HEK293 (cell line): ENCODE measurements around the gene IKZF1.

Experiments
- SP2 ChIP-seq: fragments of 450-650 bp; formaldehyde crosslinking; IDR thresholded peaks from 2 replicates; pipeline ENCODE4 v1.5.1; 2016; ENCODE audit warnings: missing biosample characterization, missing genetic modification characterization
- ZBTB1 ChIP-seq: fragments of 450-650 bp; formaldehyde crosslinking; IDR thresholded peaks from 2 replicates; pipeline ENCODE4 v1.5.1; 2016; ENCODE audit warnings: missing biosample characterization, missing genetic modification characterization
- ZFP37 ChIP-seq: fragments of 450-650 bp; formaldehyde crosslinking; IDR thresholded peaks from 2 replicates; pipeline ENCODE4 v1.5.1; 2016; ENCODE audit warnings: missing biosample characterization, missing genetic modification characterization
- ZNF175 ChIP-seq: fragments of 450-650 bp; formaldehyde crosslinking; IDR thresholded peaks from 2 replicates; pipeline ENCODE4 v1.5.1; 2016; ENCODE audit warnings: missing biosample characterization, missing genetic modification characterization
- ZNF350 ChIP-seq: fragments of 450-650 bp; formaldehyde crosslinking; IDR thresholded peaks from 2 replicates; pipeline ENCODE4 v1.5.0; 2017; ENCODE audit warnings: missing biosample characterization, mild to moderate bottlenecking, missing genetic modification characterization
- ZNF501 ChIP-seq: fragments of 450-650 bp; formaldehyde crosslinking; IDR thresholded peaks from 2 replicates; pipeline ENCODE4 v1.5.1; 2016; ENCODE audit warnings: missing biosample characterization, missing genetic modification characterization
- ZNF629 ChIP-seq: fragments of 450-650 bp; formaldehyde crosslinking; IDR thresholded peaks from 2 replicates; pipeline ENCODE4 v1.5.1; 2017; ENCODE audit warnings: missing biosample characterization, missing genetic modification characterization
- ZNF837 ChIP-seq: fragments of 450-650 bp; formaldehyde crosslinking; IDR thresholded peaks from 2 replicates; pipeline ENCODE4 v1.5.1; 2016; ENCODE audit warnings: missing biosample characterization, missing genetic modification characterization
- TF ChIP-seq, protein P1 (sequence below): fragments of 450-650 bp; formaldehyde crosslinking; IDR thresholded peaks from 2 replicates; pipeline ENCODE4 v1.5.1; 2016; ENCODE audit warnings: missing biosample characterization, missing genetic modification characterization
- TF ChIP-seq, protein P2 (sequence below): fragments of 450-650 bp; formaldehyde crosslinking; IDR thresholded peaks from 2 replicates; pipeline ENCODE4 v1.5.1; 2016; ENCODE audit warnings: missing biosample characterization, missing genetic modification characterization
- TF ChIP-seq, protein P3 (sequence below): sonication (generic); formaldehyde crosslinking; IDR thresholded peaks from 2 replicates; pipeline ENCODE4 v1.8.1; 2022; ENCODE audit warnings: mild to moderate bottlenecking, moderate library complexity, missing genetic modification reagents
- TF ChIP-seq, protein P4 (sequence below): fragments of 450-650 bp; formaldehyde crosslinking; optimal IDR thresholded peaks from 2 replicates; pipeline ENCODE3; 2016; ENCODE audit warnings: missing biosample characterization, mild to moderate bottlenecking, missing genetic modification characterization

DNA sequence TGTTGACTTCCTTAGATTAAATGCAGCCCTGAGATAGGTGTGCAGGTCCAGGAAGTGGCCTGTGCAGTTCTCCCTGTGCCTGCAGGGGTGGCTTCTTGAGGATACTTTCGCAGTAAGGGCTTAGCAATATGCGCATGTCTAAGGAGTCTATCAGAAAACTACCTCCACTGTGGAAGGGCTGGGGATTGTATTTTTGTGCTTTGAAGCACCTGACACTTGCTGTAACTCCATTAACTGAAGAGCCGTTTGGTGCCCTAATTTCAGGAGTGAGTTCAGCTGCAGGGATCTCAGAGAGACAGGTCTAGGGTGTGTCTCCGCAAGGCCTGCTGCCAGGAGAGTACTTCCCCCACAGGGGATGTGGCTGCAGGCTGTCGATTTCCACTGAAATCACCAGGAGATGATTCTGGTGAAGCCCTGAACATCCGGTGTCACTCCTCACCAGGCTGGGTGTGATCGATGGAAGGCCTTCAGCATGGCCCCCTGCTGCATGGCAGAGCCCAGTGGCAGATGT is 35.5 kb downstream of the IKZF1 start:
- TF ChIP-seq, protein P1, sequence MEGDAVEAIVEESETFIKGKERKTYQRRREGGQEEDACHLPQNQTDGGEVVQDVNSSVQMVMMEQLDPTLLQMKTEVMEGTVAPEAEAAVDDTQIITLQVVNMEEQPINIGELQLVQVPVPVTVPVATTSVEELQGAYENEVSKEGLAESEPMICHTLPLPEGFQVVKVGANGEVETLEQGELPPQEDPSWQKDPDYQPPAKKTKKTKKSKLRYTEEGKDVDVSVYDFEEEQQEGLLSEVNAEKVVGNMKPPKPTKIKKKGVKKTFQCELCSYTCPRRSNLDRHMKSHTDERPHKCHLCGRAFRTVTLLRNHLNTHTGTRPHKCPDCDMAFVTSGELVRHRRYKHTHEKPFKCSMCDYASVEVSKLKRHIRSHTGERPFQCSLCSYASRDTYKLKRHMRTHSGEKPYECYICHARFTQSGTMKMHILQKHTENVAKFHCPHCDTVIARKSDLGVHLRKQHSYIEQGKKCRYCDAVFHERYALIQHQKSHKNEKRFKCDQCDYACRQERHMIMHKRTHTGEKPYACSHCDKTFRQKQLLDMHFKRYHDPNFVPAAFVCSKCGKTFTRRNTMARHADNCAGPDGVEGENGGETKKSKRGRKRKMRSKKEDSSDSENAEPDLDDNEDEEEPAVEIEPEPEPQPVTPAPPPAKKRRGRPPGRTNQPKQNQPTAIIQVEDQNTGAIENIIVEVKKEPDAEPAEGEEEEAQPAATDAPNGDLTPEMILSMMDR (tag by site-specific recombination), result no peak
- TF ChIP-seq, protein P2, sequence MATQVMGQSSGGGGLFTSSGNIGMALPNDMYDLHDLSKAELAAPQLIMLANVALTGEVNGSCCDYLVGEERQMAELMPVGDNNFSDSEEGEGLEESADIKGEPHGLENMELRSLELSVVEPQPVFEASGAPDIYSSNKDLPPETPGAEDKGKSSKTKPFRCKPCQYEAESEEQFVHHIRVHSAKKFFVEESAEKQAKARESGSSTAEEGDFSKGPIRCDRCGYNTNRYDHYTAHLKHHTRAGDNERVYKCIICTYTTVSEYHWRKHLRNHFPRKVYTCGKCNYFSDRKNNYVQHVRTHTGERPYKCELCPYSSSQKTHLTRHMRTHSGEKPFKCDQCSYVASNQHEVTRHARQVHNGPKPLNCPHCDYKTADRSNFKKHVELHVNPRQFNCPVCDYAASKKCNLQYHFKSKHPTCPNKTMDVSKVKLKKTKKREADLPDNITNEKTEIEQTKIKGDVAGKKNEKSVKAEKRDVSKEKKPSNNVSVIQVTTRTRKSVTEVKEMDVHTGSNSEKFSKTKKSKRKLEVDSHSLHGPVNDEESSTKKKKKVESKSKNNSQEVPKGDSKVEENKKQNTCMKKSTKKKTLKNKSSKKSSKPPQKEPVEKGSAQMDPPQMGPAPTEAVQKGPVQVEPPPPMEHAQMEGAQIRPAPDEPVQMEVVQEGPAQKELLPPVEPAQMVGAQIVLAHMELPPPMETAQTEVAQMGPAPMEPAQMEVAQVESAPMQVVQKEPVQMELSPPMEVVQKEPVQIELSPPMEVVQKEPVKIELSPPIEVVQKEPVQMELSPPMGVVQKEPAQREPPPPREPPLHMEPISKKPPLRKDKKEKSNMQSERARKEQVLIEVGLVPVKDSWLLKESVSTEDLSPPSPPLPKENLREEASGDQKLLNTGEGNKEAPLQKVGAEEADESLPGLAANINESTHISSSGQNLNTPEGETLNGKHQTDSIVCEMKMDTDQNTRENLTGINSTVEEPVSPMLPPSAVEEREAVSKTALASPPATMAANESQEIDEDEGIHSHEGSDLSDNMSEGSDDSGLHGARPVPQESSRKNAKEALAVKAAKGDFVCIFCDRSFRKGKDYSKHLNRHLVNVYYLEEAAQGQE (tag by site-specific recombination), result no peak
- no peak for TF ChIP-seq ZNF350 (tag by site-specific recombination)
- no peak for TF ChIP-seq ZBTB1
- no peak for TF ChIP-seq ZFP37
- no peak for TF ChIP-seq SP2 (tag by site-specific recombination)
- TF ChIP-seq ZNF837 (tag by site-specific recombination), result no peak
- TF ChIP-seq, protein P3, sequence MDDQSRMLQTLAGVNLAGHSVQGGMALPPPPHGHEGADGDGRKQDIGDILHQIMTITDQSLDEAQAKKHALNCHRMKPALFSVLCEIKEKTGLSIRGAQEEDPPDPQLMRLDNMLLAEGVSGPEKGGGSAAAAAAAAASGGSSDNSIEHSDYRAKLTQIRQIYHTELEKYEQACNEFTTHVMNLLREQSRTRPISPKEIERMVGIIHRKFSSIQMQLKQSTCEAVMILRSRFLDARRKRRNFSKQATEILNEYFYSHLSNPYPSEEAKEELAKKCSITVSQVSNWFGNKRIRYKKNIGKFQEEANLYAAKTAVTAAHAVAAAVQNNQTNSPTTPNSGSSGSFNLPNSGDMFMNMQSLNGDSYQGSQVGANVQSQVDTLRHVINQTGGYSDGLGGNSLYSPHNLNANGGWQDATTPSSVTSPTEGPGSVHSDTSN (CRISPR knock-in tag), result no peak
- no peak for TF ChIP-seq ZNF629
- TF ChIP-seq, protein P4, sequence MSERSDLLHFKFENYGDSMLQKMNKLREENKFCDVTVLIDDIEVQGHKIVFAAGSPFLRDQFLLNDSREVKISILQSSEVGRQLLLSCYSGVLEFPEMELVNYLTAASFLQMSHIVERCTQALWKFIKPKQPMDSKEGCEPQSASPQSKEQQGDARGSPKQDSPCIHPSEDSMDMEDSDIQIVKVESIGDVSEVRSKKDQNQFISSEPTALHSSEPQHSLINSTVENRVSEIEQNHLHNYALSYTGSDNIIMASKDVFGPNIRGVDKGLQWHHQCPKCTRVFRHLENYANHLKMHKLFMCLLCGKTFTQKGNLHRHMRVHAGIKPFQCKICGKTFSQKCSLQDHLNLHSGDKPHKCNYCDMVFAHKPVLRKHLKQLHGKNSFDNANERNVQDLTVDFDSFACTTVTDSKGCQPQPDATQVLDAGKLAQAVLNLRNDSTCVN (tag by site-specific recombination), result no peak
- TF ChIP-seq ZNF501, result no peak
- TF ChIP-seq ZNF175 (tag by site-specific recombination), result no peak
